Uterus (tissue), 4 donors: ENCODE measurements around the gene SLC9C2. TPM values are rescaled to one million over a fixed set of nuclear protein-coding genes. Genes with fewer than 3 reads are reported as not detected.
"Not testable (repeated sequence)": the region's sequence is repeated elsewhere in the genome, so short reads cannot be mapped to it uniquely, and the experiment has no call there.

Experiments
- DNase-seq, 2 donors: peaks; one replicate each; pipeline ENCODE4 v3.0.0-alpha.2; 2019 to 2020
- H3K27ac ChIP-seq, 2 donors: fragments of 200-600 bp; sonication (generic); 1 replicate in 1 of 2; 2 replicates in 1 of 2; pipeline ENCODE4 v1.5.1; 2016 to 2018
- H3K27me3 ChIP-seq, 2 donors: fragments of 200-600 bp; sonication (generic); one replicate each; pipeline ENCODE4 v1.5.1; 2018 to 2019; ENCODE audit warnings: control low read depth in 1 of 2
- H3K36me3 ChIP-seq, 2 donors: fragments of 200-600 bp; sonication (generic); one replicate each; pipeline ENCODE4 v1.5.1; 2019; ENCODE audit warnings: control low read depth in 1 of 2
- H3K4me1 ChIP-seq, 2 donors: fragments of 200-600 bp; sonication (generic); one replicate each; pipeline ENCODE4 v1.5.1; 2018 to 2019; ENCODE audit warnings: control low read depth in 1 of 2
- H3K4me3 ChIP-seq, 2 donors: fragments of 200-600 bp; sonication (generic); 1 replicate in 1 of 2; 2 replicates in 1 of 2; pipeline ENCODE4 v1.5.1; 2018 to 2019; ENCODE audit warnings: mild to moderate bottlenecking in 1 of 2
- H3K9me3 ChIP-seq, 2 donors: fragments of 200-600 bp; sonication (generic); one replicate each; pipeline ENCODE4 v1.5.1; 2019; ENCODE audit warnings: control low read depth in 1 of 2
- POLR2A ChIP-seq, 2 donors: fragments of 450-650 bp; IDR thresholded peaks; one replicate each; pipeline ENCODE4 v1.6.1; 2016; ENCODE audit warnings: antibody characterized with exemption in 2 of 2, mild to moderate bottlenecking in 1 of 2, moderate library complexity in 1 of 2
- intact Hi-C: fragments of 100-400 bp; cut with DNase I; formaldehyde crosslinking; loops from one replicate; pipeline ENCODE4 v1.15.1; 2023; ENCODE audit warnings: low total_unique reads
- total RNA-seq, 4 donors: library from RNA; depleted of rRNA in 3 of 4; stranded (reverse); fragments of >200 nt in 3 of 4; gene quantifications; one replicate each; pipeline versions ENCODE4 v1.1.0 to v1.2.4, GENCODE V29; 2014 to 2023
- TF ChIP-seq, protein P1 (sequence below), 4 experiments: fragments of 200-600 bp in 2 of 4; fragments of 450-650 bp in 2 of 4; sonication (generic) in 2 of 4; IDR thresholded peaks; one replicate each; pipeline ENCODE4 v1.5.1; 2016 to 2019; ENCODE audit warnings: antibody characterized with exemption in 4 of 4, mild to moderate bottlenecking in 2 of 4, moderate library complexity in 1 of 4
- donor health status: DM: yes; HTN: yes; CAD: no.

The SLC9C2 gene
- total RNA-seq, 4 donors from 2014 or later, result 0.83 TPM; not detected in 3

DNA sequence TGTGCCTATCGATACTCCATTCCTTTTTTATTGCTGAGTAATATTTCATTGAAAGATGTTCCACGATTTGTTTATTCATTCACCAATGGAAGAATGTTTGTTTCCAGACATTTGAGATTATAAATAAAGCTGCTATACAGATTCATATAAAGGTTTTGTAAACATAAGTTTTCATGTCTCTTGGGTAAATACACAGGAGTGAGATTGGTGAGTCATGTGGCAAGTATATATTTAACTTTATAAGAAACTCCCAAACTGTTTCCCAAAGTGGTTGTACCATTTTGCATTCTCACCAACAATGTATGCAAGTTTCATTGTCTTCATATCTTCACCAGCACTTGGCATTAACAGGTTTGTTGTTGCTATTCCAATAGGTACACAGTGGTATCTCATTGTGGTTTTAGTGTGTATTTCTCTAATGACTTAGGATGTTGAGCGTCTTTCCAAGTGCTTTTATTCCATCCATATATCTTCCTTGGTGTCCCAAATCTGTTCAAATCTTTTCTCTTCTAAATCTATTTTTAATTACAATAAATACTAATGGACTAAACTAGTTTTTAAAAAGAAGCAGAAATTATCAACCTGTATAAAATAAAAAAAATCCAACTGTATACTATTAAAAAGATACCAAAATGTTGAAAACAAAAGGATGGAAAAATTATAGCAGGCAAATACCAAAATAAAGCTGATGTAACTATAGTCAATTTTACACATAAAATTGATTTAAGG, 6.6 kb downstream of the SLC9C2 start:
- no peak for DNase-seq
- Histone ChIP-seq H3K4me3 (no peak overlapping the region), H3K27me3 (no peaks in the 10 kb centered on the region), H3K9me3 (no peaks in the 10 kb centered on the region), H3K4me1 (no peaks in the 10 kb centered on the region), H3K36me3 (no peaks in the 10 kb centered on the region), H3K27ac (no peak overlapping the region)
- intact Hi-C loops, result no loop called here
- TF ChIP-seq, protein P1, sequence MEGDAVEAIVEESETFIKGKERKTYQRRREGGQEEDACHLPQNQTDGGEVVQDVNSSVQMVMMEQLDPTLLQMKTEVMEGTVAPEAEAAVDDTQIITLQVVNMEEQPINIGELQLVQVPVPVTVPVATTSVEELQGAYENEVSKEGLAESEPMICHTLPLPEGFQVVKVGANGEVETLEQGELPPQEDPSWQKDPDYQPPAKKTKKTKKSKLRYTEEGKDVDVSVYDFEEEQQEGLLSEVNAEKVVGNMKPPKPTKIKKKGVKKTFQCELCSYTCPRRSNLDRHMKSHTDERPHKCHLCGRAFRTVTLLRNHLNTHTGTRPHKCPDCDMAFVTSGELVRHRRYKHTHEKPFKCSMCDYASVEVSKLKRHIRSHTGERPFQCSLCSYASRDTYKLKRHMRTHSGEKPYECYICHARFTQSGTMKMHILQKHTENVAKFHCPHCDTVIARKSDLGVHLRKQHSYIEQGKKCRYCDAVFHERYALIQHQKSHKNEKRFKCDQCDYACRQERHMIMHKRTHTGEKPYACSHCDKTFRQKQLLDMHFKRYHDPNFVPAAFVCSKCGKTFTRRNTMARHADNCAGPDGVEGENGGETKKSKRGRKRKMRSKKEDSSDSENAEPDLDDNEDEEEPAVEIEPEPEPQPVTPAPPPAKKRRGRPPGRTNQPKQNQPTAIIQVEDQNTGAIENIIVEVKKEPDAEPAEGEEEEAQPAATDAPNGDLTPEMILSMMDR (IDR thresholded peaks at IDR 0.05), result no peak
- no peak for TF ChIP-seq POLR2A (IDR thresholded peaks at IDR 0.05)

DNA sequence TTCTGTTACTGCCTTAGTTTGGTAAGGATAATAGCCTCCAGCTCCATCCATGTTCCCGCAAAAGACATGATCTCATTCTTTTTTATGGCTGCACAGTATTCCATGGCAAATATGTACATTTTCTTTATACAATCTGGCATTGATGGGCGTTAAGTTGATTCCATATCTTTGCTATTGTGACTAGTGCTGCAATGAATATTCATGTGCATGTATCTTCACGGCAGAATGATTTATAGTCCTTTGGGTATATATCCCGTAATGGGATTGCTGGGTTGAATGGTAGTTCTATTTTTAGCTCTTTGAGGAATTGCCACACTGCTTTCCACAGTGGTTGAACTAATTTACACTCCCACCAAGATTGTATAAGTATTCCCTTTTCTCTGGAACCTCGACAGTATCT, 11.7 kb downstream of the SLC9C2 start:
- H3K27me3 ChIP-seq, H3K27ac ChIP-seq, H3K36me3 ChIP-seq, H3K9me3 ChIP-seq, H3K4me1 ChIP-seq, intact Hi-C loops, H3K4me3 ChIP-seq, DNase-seq: not testable (repeated sequence)

DNA sequence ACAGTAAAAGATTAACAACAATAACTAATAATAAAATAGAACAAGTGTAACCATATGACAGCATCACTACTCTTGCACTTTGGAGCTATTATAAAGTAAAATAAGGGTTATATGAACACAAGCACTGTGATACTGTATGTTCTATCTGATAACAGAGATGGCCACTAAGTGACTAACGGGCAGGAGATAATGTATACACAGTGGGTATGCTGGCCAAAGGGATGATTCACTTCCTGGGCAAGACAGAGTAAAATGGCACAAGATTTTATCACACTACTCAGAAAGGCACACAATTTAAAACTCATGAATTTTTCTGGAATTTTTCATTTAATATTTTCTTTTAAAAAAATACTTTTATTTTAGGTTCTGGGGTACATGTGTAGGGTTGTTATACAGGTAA, 12.3 kb downstream of the SLC9C2 start:
- no peaks in the 10 kb centered on the region for H3K9me3 ChIP-seq
- H3K4me1 ChIP-seq, result no peaks in the 10 kb centered on the region
- no peaks in the 10 kb centered on the region for H3K36me3 ChIP-seq
- no peaks in the 10 kb centered on the region for H3K27me3 ChIP-seq
- DNase-seq, result no peak
- H3K27ac ChIP-seq, result no peak overlapping the region
- TF ChIP-seq, protein P1 (IDR thresholded peaks at IDR 0.05), result no peak
- TF ChIP-seq POLR2A (IDR thresholded peaks at IDR 0.05), result no peak
- no peak overlapping the region for H3K4me3 ChIP-seq
- intact Hi-C loops, result no loop called here

DNA sequence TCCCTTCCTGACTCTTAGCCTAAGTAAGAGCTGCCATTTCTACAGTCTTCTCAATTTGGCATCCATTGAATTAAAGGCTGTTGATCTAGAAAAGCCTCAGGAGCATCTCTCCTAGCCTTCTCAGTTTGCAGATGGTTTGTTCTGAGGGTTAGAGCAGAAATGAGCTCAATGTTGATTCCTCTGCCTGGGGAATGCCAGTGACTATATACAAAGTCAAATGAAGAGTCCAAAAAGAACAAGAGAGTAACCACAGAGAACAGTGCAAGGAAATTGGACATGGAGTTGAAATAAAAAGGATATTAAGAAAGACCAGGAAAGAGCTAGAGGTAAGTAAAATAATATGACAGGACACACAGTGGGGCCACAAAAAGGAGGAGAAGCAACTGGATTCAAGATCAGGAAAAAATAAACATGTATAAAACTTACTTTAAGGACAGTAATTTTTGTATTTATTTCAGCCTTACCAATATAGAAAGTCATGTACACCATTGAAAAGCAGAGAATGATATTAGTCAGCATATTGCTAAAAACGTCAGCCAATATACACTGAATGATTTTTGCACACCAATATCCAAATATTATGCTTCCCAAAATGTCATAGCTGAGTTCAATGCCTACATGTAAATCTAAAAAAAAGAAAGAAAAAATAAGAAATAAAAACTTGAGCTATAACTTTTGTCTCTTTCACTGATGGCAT, 21.3 kb downstream of the SLC9C2 start:
- TF ChIP-seq POLR2A (IDR thresholded peaks at IDR 0.05), result no peak
- TF ChIP-seq, protein P1 (IDR thresholded peaks at IDR 0.05), result no peak
- no peak for DNase-seq

DNA sequence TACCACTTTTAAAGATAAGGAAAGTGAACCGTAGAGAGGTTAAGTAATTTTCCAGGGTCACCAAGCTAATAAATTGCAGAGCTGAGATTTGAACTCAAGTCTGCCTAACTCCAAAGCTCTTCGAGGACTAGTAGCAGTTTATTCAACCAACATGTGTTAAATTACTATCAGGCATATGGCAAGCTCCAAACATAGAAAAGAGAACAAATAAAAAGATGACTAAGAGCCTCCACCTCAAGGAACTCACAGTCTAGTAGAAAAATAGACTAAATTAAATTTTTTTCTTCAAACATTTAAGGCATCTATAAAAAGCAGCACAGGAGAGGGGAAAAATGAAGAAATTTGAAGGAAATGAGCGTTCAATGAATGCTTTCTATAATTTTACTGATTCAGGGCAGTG, 22.2 kb downstream of the SLC9C2 start:
- Histone ChIP-seq H3K27me3 (no peaks in the 10 kb centered on the region), H3K36me3 (no peaks in the 10 kb centered on the region), H3K4me1 (no peaks in the 10 kb centered on the region), H3K9me3 (no peaks in the 10 kb centered on the region), H3K27ac (no peak overlapping the region), H3K4me3 (no peak overlapping the region)
- no peak for DNase-seq
- no peak for TF ChIP-seq POLR2A (IDR thresholded peaks at IDR 0.05)
- TF ChIP-seq, protein P1 (IDR thresholded peaks at IDR 0.05), result no peak
- intact Hi-C loops, result no loop called here

More for the DNA sequence above, 21.3 kb downstream of the SLC9C2 start:
- Histone ChIP-seq H3K4me1 (no peaks in the 10 kb centered on the region), H3K27ac (no peak overlapping the region), H3K9me3 (no peaks in the 10 kb centered on the region), H3K4me3 (no peak overlapping the region), H3K36me3 (no peaks in the 10 kb centered on the region), H3K27me3 (no peaks in the 10 kb centered on the region)
- intact Hi-C loops, result no loop called here
